Epithelial cell of esophagus (primary cell): ENCODE measurements around the gene CD200.
A peak's percentile ranks its signal among the peaks of the same experiment; 100 is the strongest.
"Not testable (repeated sequence)": the region's sequence is repeated elsewhere in the genome, so short reads cannot be mapped to it uniquely, and the experiment has no call there.

ENCODE experiments used
- DNase-seq: peaks from one replicate; pipeline ENCODE4 v3.0.0; 2010; ENCODE audit warnings: low read depth
- H3K4me3 ChIP-seq: 2 replicates; pipeline ENCODE4 v1.5.1; 2011; ENCODE audit warnings: mild to moderate bottlenecking, low read length, control low read depth
- CTCF ChIP-seq: IDR thresholded peaks from 2 replicates; pipeline ENCODE4 v1.5.1; 2011; ENCODE audit warnings: low read depth, mild to moderate bottlenecking, low read length, control low read depth, inconsistent platforms; ENCODE audit not compliant: insufficient read depth; ENCODE audit errors: missing control alignments

The CD200 gene

DNA sequence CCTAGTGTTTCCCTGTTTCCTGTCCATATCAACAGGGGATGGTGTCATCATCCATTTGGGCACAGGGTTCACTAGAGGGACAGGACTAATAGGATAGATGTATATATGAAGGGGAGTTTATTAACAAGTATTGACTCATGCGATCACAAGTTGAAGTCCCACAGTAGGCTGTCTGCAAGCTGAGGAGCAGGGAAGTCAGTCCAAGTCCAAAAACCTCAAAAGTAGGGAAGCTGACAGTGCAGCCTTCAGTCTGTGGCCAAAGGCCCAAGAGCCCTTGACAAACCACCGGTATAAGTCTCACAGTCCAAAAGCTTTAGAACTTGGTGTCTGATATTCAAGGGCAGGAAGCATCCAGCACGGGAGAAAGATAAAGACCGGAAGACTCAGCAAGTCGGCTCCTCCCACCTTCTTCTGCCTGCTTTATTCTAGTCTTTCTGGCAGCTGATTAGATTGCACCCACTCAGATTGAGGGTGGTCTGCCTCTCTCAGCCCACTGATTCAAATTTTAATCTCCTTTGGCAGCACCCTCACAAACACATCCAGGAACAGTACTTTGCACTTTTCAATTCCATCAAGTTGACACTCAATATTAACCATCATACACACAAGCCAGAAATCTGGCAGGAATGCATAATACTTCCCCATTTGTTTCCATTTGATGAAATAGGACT is 43.4 kb downstream of the CD200 start:
- H3K4me3 ChIP-seq = no peak overlapping the region
- TF ChIP-seq CTCF = no peak
- DNase-seq = no peak

- H3K4me3 ChIP-seq = no peak overlapping the region
- peak; percentile 61 for DNase-seq
- no peak for TF ChIP-seq CTCF
Observed at GRCh38 chr3:112376992-112377391, 44.0 kb downstream of the CD200 start.

GRCh38 chr3:112377568-112378071 is 44.7 kb downstream of the CD200 start:
- no peak overlapping the region for H3K4me3 ChIP-seq
- no peak for DNase-seq
- TF ChIP-seq CTCF = no peak

GRCh38 chr3:112378347-112378746 is 45.4 kb downstream of the CD200 start:
- peak; percentile 33 for DNase-seq
- not testable (repeated sequence) for H3K4me3 ChIP-seq

GRCh38 chr3:112379020-112379690 is 46.2 kb downstream of the CD200 start:
- no peak for TF ChIP-seq CTCF
- H3K4me3 ChIP-seq = no peak overlapping the region
- DNase-seq = peak; percentile 98

DNA sequence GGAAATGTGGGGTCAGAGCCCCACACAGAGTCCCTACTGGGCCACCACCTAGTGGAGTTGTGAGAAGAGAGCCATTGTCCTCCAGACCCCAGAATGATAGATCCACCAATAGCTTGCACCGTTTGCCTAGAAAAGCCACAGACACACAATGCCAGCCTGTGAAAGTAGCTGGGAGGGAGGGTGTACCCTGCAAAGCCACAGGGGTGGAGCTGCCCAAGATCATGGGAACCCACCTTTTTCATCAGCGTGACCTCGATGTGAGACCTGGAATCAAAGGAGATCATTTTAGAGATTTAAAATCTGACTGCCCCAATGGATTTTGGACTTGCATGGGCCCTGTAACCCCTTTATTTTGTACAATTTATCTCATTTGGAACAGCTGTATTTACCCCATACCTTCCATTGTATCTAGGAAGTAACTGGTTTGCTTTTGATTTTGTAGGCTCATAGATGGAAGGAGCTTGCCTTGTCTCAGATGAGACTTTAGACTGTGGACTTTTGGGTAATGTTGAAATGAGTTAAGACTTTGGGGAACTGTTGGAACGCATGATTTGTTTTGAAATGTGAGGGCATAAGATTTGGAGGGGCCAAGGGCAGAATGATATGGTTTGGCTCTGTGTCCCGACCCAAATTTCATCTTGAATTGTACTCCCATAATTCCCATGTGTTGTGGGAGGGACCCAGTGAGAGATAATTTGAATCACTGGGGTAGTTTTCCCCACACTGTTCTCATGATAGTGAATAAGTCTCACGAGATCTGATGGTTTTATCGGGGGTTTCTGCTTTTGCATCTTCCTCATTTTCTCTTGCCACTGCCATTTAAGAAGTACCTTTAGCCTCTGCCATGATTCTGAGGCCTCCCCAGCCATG is 49.0 kb downstream of the CD200 start:
- TF ChIP-seq CTCF = no peak
- no peak overlapping the region for H3K4me3 ChIP-seq
- DNase-seq = no peak

- no peak for TF ChIP-seq CTCF
- no peak overlapping the region for H3K4me3 ChIP-seq
- DNase-seq = no peak
Observed at GRCh38 chr3:112382543-112383160, 49.7 kb downstream of the CD200 start.
